ENCODE data around the gene PRIM1. TPM values are rescaled to one million over a fixed set of nuclear protein-coding genes. Genes with fewer than 3 reads are reported as not detected.

Gene PRIM1
- polyA plus RNA-seq, 1 donor (not counting 4 experiments of a cell fraction or from before 2014, with no cell fraction given): 12.0 TPM

GRCh38 chr12:56720731-56721151, 31.4 kb downstream of the PRIM1 start:
- Histone ChIP-seq H3K27me3 (ENCODE audit: control insufficient read depth, extremely low read depth, insufficient read depth, low read length) (no peaks in the 10 kb centered on the region), H3K4me3 (ENCODE audit: control insufficient read depth in 2 of 3, extremely low read depth in 1 of 3, insufficient read depth in 2 of 3, low read depth in 1 of 3, low read length in 3 of 3) (no peak overlapping the region), H3K4me2 (ENCODE audit: control insufficient read depth, extremely low read depth, insufficient read depth, low read depth, low read length) (peak overlapping the region; percentile 83), H3K36me3 (ENCODE audit: control insufficient read depth in 2 of 2, extremely low read depth in 1 of 2, insufficient read depth in 2 of 2, low read length in 2 of 2) (peaks cover 18 to 47% of the 10 kb centered on the region in 2 experiments), H3K79me2 (ENCODE audit: control insufficient read depth, insufficient read depth, low read length) (peaks cover 86% of the 10 kb centered on the region), H3K9me1 (ENCODE audit: control insufficient read depth, extremely low read depth, insufficient read depth, low read length) (peaks cover 15% of the 10 kb centered on the region), H3K9me3 (ENCODE audit: control insufficient read depth, low read depth, low read length) (no peaks in the 10 kb centered on the region), H2AFZ (ENCODE audit: control insufficient read depth, low read length) (no peak overlapping the region), H3K27ac (ENCODE audit: control insufficient read depth, insufficient read depth, low read length) (peak overlapping the region; percentile 72), H4K20me1 (ENCODE audit: control insufficient read depth, extremely low read depth, insufficient read depth, low read length) (peaks cover 58% of the 10 kb centered on the region), H3K4me1 (ENCODE audit: control insufficient read depth, extremely low read depth, insufficient read depth, low read length) (peaks cover 25% of the 10 kb centered on the region), H3K9ac (ENCODE audit: control insufficient read depth, extremely low read depth, insufficient read depth, low read length) (no peak overlapping the region)
- dilution Hi-C loops (cut with MboI; ENCODE audit: extremely low pct_ligation_motif_present, low sequenced_read_pairs): no loop called here
- no peak for DNase-seq (ENCODE audit: low read depth, low spot score)
- no peak for FAIRE-seq
- TF ChIP-seq EZH2 (IDR thresholded peaks at IDR 0.05; ENCODE audit: low read length): no peak
- no peak for TF ChIP-seq CTCF (optimal IDR thresholded peaks at IDR 0.05 in 1 of 3, IDR thresholded peaks at IDR 0.05 in 1 of 3, conservative IDR thresholded peaks at IDR 0.05 in 1 of 3; ENCODE audit: extremely low read depth in 1 of 3, insufficient read depth in 2 of 3, low read length in 3 of 3)

DNA sequence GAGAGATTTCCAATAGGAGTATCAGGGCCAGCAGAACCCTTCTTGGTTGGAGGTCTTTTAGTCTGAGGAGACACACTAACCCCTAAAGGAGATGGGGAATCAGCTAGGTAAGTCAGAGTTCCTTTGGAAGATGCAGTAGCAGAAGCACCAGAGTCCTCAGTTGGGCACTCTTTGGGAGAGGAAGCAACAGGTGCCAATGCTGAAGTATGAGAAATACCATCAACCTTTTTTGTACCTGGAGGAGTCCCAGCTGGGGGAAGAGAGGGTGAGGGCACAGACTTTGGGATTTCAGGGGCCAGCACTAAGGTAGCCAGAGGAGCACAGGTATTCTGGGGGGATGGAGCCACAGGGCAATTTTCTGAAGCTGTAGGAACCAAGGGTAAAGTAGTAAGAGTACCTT, 33.1 kb downstream of the PRIM1 start:
- Histone ChIP-seq H3K9me3 (ENCODE audit: control insufficient read depth, low read depth, low read length) (no peaks in the 10 kb centered on the region), H3K4me1 (ENCODE audit: control insufficient read depth, extremely low read depth, insufficient read depth, low read length) (peaks cover 21% of the 10 kb centered on the region), H3K4me3 (ENCODE audit: control insufficient read depth in 2 of 3, extremely low read depth in 1 of 3, insufficient read depth in 2 of 3, low read depth in 1 of 3, low read length in 3 of 3) (no peak overlapping the region), H3K27me3 (ENCODE audit: control insufficient read depth, extremely low read depth, insufficient read depth, low read length) (no peaks in the 10 kb centered on the region), H3K9ac (ENCODE audit: control insufficient read depth, extremely low read depth, insufficient read depth, low read length) (no peak overlapping the region), H3K79me2 (ENCODE audit: control insufficient read depth, insufficient read depth, low read length) (peaks cover 91% of the 10 kb centered on the region), H3K9me1 (ENCODE audit: control insufficient read depth, extremely low read depth, insufficient read depth, low read length) (peaks cover 15% of the 10 kb centered on the region), H2AFZ (ENCODE audit: control insufficient read depth, low read length) (no peak overlapping the region), H3K36me3 (ENCODE audit: control insufficient read depth in 2 of 2, extremely low read depth in 1 of 2, insufficient read depth in 2 of 2, low read length in 2 of 2) (peaks cover 29 to 62% of the 10 kb centered on the region in 2 experiments), H4K20me1 (ENCODE audit: control insufficient read depth, extremely low read depth, insufficient read depth, low read length) (peaks cover 75% of the 10 kb centered on the region), H3K4me2 (ENCODE audit: control insufficient read depth, extremely low read depth, insufficient read depth, low read depth, low read length) (no peak overlapping the region), H3K27ac (ENCODE audit: control insufficient read depth, insufficient read depth, low read length) (no peak overlapping the region)
- TF ChIP-seq CTCF (optimal IDR thresholded peaks at IDR 0.05 in 1 of 3, IDR thresholded peaks at IDR 0.05 in 1 of 3, conservative IDR thresholded peaks at IDR 0.05 in 1 of 3; ENCODE audit: extremely low read depth in 1 of 3, insufficient read depth in 2 of 3, low read length in 3 of 3) (no peak), EZH2 (IDR thresholded peaks at IDR 0.05; ENCODE audit: low read length) (no peak)
- FAIRE-seq: no peak
- no peak for DNase-seq (ENCODE audit: low read depth, low spot score)
- dilution Hi-C loops (cut with MboI; ENCODE audit: extremely low pct_ligation_motif_present, low sequenced_read_pairs): no loop called here

Measured in keratinocyte (primary cell).